H54 (cell line): Measurements from ENCODE around the gene DYNC1H1.

ENCODE experiments used
- DNase-seq: peaks from one replicate; pipeline ENCODE4 v3.0.0; 2011; ENCODE audit warnings: low spot score, mixed read lengths; ENCODE audit not compliant: insufficient read length
- FAIRE-seq: peaks from 3 replicates; lab custom pipeline; 2011; peaks lifted over from hg19 to GRCh38; lab: Jason Lieb, UNC
- POLR2A ChIP-seq: IDR thresholded peaks from 2 replicates; pipeline ENCODE4 v1.6.1; 2011; ENCODE audit warnings: low read depth, mild to moderate bottlenecking, low read length

Gene DYNC1H1

DNA sequence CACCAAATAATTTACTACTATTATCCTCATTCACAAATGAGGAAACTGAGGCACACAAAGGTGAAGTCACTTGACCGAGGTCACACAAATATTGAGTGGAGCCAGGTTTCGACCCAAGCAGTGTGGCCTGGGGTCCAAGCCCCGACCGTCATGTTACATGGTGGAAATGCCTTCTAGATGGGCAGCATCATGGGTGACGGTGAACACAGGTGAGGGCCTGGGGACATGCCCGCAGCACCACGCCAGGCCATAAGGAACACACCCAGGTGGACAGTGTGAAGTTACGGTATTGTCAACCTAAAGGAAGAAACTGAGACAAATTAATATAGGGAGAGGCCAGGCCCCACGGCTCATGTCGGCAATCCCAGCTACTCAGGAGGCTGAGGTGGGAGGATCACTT lies 35.3 kb upstream of the DYNC1H1 start:
- DNase-seq, result no peak
- no peak for TF ChIP-seq POLR2A
- no peak for FAIRE-seq

DNA sequence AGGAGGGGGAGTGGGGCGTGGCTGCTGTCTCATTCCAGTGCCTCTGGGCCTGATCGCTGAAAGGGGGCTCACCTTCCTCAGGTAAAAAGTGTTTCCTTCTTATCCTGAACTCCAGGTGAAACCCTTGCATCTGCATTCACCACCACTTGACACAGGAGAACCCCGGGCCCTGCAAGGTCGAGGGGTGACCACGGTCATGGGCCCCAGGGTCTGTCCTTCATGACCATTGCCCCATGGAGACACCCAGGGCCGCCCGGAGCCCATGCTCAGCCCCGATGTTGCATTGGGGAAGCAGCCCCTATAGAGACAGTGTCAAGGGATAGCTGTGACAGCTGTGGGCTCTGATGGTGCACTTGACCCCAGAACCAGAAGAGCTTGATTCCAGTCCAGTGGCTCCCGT lies 34.4 kb upstream of the DYNC1H1 start:
- no peak for TF ChIP-seq POLR2A
- no peak for DNase-seq
- no peak for FAIRE-seq

DNA sequence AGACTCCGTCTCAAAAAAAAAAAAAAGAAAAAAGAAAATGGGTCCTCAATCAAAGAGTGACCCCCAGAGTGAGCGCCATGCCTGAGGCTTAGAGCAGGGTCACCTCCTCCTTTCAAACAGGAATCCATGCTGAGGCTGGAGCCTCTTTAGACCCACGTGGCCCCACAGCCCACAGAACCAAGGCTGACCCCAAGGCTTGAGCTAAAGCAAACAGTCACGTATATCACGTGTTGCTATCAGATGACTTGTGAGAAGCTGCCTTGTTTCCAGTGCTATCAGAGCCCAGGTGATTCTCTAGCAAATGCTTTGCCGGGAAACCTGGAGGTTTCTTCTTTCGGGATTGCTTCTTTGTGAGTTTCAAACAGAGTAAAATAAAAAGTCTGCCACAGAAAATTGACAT lies 31.7 kb upstream of the DYNC1H1 start:
- DNase-seq (no peak), FAIRE-seq (no peak)
- no peak for TF ChIP-seq POLR2A

DNA sequence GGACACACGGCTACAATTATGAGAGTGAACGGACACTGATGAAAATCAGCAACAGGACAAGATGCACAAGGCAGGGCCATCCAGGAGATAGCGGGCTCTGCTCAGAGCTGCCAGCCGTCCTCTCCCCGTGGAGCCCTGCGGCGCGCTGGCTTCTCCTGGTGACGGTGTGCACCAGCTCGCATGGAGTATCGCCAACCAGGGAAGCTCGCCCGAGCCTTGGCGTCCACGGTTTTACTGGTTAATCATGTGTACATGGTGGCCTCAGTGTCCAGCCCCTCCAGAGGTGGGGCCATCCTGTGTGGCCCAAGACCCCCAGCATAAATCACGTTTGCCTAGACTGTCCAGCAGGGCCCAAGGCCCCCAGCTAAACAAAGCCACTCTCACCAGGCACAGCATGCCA lies 31.2 kb upstream of the DYNC1H1 start:
- DNase-seq (no peak), FAIRE-seq (no peak)
- TF ChIP-seq POLR2A, result no peak

DNA sequence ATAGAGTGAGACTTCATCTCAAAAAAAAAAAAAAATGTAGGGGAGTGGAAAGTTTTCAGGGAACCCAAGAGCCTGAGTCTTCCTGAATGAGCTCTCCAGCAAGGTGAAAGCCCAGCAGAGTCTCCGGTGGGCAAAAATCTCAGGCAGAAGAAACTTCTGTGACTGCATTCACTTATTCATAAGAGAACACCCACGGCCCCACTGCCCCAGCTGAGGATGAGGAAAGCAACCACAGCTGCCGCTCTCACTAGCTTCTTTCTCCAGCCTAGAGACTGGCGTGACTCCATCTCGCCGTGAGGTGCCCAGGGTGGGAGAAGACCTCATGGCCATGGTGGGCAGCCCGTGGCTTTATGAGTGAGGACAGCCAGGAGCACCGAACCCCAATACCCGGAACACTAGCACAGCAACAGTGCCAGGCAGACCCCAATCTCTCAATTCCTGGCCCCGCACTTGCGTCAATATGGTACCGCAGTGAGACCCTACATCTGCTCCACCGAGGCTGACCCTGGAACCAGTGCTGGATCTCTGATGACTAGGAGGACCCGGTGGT lies 29.7 kb upstream of the DYNC1H1 start:
- no peak for DNase-seq
- no peak for TF ChIP-seq POLR2A
- FAIRE-seq, result no peak

DNA sequence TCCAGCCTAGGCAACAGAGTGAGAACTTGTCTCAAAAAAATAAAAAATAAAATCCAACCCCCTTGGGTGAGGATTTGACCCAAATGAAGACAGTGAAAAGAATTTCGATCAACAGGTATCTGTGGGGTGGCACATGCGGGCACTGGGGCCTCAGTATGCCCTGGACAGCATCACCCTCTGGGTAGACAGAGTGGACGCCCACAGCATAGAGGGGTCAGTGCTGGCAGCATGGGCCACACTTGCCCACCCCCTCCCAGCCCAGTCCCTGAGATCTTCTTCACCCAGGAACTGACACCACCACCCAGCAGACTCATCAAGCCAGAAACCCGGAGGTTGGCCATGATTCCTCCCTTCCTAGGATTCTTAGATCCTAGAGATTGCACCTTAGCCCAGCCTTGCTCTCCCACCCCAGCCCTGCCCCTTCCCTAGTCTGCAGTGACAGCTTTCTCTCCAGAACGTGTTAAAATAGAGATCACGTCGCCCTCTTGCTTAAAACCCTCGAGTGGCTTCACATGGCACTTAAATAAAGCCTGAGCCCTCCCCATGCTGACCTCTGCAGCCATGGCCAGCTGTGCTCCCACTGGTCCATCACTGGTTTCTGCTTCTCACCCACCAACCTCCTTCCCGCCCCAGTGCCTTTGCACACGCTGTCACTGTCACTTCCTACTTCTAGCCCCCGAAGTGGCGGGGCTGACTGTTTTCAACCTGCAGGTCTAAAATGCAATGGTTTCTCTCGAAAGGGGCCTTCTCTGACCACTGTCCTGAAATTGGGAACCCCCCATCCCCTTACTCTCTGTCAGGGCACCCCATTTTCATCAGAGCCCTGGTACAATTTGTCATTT lies 26.2 kb upstream of the DYNC1H1 start:
- FAIRE-seq (no peak), DNase-seq (no peak)
- TF ChIP-seq POLR2A, result no peak

DNA sequence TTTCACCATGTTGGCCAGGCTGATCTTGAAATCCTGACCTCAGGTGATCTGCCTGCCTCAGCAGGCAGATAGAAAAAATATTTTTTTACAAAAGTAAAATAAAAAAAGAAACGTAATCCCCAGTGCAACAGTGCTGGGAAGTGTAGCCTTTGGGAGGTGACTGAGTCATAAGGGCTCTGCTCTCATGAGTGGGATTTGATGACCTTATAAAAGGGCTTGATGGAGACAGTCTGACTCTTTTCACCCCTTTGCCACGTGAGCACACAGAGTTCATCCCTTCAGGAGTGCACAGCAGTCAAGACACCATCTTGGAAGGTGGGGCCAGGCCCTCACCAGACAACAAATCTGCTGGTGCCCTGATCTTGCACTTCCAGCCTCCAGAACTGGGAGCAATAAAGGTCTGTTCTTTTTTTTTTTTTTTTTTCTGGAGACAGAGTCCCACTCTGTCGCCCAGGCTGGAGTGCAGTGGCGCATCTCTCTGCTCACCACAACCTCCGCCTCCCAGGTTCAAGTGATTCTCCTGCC lies 24.7 kb upstream of the DYNC1H1 start:
- DNase-seq (no peak), FAIRE-seq (no peak)
- TF ChIP-seq POLR2A, result no peak

DNA sequence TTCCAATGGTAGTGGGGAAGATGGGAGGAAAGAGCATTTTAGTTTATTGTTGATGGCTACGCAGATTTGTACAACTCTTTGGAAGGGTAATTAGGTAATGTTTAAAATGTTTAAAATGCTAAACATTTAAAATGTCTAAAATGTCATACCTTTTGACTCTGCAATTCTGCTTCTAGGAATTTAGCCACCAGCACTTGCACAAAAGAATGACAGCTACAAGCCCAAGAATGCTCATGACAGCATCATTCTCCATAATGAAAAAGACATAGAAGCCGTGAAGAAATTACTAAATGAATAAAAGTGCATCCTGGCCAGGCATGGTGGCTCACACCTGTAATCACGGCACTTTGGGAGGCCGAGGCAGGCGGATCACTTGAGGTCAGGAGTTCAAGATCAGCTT lies 19.9 kb upstream of the DYNC1H1 start:
- DNase-seq (no peak), FAIRE-seq (no peak)
- no peak for TF ChIP-seq POLR2A

DNA sequence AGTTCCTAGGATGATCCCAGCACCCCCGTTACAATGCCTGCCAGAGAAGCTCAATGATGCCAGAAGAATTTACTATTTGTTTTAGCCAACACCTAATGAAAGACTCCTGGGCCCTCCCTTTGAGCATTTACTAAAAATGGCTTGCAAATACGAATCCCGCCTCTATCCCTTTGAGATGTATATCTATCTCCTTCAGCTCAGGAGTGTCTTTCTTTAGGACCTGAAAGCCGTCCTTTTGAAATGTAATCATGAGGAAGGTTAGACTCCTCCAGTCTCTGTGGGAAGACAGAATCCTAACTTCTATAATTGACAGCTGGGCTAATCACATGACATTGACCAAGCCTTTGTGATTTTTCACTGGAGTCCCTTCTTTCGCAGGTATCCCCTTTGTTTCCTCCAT lies 19.2 kb upstream of the DYNC1H1 start:
- FAIRE-seq, result no peak
- no peak for TF ChIP-seq POLR2A
- no peak for DNase-seq

DNA sequence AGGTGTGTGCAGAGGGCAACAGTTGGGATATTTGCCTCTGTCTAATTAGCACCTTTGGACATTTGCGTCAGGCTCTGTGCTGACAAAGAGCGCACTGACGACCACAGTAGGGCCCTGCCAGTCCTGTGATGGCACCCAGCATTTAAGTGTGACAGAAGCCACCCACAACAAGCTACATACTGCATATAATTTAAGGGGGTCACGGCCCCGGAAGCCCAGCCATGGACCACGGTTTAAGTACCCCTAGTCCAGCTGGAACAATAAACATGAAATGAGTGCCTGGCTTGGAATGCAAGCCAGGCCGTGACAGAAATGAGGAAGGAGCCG lies 16.8 kb upstream of the DYNC1H1 start:
- TF ChIP-seq POLR2A, result no peak
- DNase-seq (no peak), FAIRE-seq (no peak)

DNA sequence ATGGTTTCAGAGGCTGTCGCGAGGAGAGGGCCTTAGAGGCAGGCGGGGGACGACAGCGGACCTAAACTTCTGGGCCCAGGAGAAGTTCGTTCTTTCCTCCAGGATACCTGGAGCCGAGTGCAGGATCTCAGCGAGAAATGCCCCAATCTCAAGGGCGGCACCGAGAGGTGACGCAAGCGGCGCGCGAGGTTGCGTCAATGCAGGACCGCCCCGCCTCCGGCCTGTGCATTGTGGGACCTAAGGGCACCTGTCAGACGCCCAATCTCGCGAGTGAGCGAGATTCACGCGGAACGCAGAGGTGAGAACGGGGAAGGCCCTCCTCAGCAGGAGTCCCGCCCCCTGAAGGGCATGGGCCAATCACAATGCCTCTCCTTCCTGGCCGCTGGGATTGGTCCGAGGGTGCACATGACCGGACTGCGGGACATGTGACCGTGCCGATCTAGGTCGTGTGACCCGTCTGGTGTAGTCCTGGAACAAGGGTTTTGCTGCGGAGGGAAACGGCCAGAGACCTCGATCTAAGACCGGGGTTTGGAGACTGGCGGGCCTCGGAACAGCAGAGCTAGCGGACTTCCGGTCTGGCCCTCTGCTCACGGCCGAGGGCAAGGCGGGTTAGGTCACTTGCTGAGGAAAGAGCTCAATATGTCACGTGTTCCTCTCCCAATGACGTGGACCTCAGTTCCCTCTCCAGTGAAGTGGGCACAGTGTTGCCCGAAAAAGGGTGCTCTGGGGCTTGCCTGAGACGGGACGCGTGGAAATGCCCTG lies 16.3 kb upstream of the DYNC1H1 start:
- FAIRE-seq (peak; percentile 99), DNase-seq (peak; percentile 98)
- TF ChIP-seq POLR2A, result peak; percentile 69

DNA sequence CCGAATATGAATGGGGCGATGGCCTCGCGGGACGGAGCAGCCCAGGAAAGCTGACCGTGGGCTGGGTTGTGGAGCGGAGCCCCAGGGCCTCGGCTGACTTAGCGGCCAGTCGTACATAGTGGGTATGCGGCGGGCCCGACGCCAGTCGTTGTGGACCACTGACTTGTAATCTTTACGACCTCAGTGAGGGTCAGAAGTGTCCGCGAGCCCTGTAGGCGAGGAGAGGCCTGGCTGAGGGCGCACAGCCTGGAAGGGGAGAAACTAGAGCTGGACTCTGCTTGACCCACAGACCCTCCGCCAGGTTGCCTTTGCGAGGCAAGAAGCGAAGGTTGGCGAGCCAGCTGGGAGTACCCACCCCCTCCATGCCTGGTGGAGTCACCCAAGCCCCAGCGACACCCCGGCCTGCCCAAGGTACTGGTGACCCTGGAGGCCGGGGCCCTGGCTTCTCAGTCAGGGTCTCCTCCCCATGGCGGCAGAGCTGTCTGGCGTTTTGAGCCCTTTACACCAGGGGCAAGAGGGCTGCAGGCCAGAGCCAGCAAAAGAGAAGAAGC lies 15.6 kb upstream of the DYNC1H1 start:
- no peak for DNase-seq

DNA sequence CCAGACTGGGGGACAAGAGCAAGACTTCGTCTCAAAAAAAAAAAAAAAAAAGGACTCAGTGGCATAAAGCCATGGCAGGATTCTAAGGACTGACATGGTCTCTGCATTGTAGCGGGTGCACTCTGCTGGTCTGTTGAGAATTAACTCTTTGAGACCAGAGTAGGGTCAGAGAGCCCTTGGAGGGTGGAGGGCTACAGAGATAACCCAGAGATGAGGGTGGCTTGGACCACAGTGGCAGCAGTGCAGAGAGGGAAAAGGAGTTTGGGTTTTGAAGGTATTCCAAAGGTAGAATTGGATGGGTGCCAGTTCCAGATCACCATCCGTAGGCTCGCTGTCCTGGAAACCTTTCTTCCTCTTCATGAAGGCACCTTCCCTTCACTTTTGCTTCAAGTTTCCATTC lies 14.3 kb upstream of the DYNC1H1 start:
- no peak for TF ChIP-seq POLR2A
- DNase-seq, result no peak
- no peak for FAIRE-seq

More for the DNA sequence above, 15.6 kb upstream of the DYNC1H1 start:
- FAIRE-seq, result no peak
- TF ChIP-seq POLR2A, result no peak

DNA sequence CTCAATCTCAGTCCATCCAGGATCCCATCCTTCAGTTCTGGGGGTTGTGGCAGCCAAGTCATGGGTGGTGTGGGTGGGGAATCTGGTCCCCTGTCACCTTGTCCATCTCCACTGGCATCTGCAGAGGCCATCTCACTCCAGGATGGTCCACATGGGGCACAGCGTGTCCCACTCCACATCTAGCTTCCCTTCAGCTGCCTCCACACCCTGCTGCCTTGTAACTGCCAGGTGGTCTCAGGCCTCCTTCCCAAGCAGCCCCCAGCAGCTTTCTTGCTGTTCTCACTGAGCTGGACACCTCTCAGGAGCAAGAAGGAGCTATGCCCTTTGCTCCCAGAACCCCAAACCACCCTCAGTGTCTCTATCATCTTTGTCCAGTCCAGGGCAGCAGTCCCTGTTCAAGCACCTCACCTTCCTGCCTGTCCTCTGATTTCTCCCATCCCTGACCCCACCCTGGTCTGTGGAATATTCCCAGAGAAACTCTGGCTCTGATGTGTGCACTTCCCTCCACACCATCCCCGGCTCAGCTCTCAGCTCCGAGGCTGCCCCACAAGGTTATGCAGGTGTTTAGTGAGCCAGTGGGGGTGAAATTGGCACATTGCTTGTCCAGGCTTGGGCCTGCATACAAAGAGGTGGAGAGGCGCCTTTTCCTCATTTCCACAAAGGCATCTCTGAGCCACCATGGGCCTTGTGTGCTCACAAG lies 13.7 kb upstream of the DYNC1H1 start:
- DNase-seq, result no peak
- TF ChIP-seq POLR2A, result no peak
- no peak for FAIRE-seq
